Heart left ventricle (tissue), 16 donors: ENCODE data around the gene THADA. TPM values are rescaled to one million over a fixed set of nuclear protein-coding genes. Genes with fewer than 3 reads are reported as not detected.

Experiments
- ATAC-seq, 4 donors: fragments of 200-7000 bp; cut with Tn5 transposase; one replicate each; pipeline ENCODE4 v1.9.1; 2020 to 2022; ENCODE audit warnings: moderate library complexity in 4 of 4, mild to moderate bottlenecking in 3 of 4, moderate number of reproducible peaks in 1 of 4
- DNase-seq, 5 donors: peaks; one replicate each; pipeline ENCODE4 v3.0.0-alpha.2; 2020
- H3K27ac ChIP-seq, 12 donors: fragments of 200-600 bp; sonication (generic) in 4 of 12; one replicate each; pipeline versions ENCODE4 v1.5.0 to v1.8.0; 2016 to 2022; ENCODE audit warnings: mild to moderate bottlenecking in 2 of 12
- H3K27me3 ChIP-seq, 9 donors: fragments of 200-600 bp; sonication (generic) in 2 of 9; one replicate each; pipeline versions ENCODE4 v1.5.1 to v1.8.0; 2016 to 2022; ENCODE audit warnings: mild to moderate bottlenecking in 3 of 9
- H3K36me3 ChIP-seq, 9 donors: fragments of 200-600 bp; sonication (generic) in 2 of 9; one replicate each; pipeline versions ENCODE4 v1.5.0 to v1.8.0; 2018 to 2022; ENCODE audit warnings: mild to moderate bottlenecking in 2 of 9
- H3K4me1 ChIP-seq, 12 donors: fragments of 200-600 bp; sonication (generic) in 4 of 12; one replicate each; pipeline versions ENCODE4 v1.5.0 to v1.8.0; 2016 to 2022; ENCODE audit warnings: mild to moderate bottlenecking in 3 of 12
- H3K4me3 ChIP-seq, 12 donors: fragments of 200-600 bp; sonication (generic) in 4 of 12; one replicate each; pipeline versions ENCODE4 v1.5.0 to v1.8.0; 2017 to 2022; ENCODE audit warnings: mild to moderate bottlenecking in 9 of 12, moderate library complexity in 4 of 12
- H3K9me3 ChIP-seq, 12 donors: fragments of 200-600 bp; sonication (generic) in 4 of 12; one replicate each; pipeline versions ENCODE4 v1.5.0 to v1.8.0; 2016 to 2022; ENCODE audit warnings: mild to moderate bottlenecking in 1 of 12
- POLR2A ChIP-seq, 2 donors: fragments of 450-650 bp; IDR thresholded peaks; one replicate each; pipeline ENCODE4 v1.6.1; 2017; ENCODE audit warnings: antibody characterized with exemption in 2 of 2, mild to moderate bottlenecking in 2 of 2, moderate library complexity in 2 of 2
- WGBS, 4 donors: extraction: QIAGEN DNeasy Blood & Tissue Kit in 2 of 4; methylation state at CpG; one replicate each; pipeline versions ENCODE4 v1.1.5 to v1.1.7; 2013 to 2018; 5-methylcytosine and 5-hydroxymethylcytosine counted together
- intact Hi-C, 10 donors: fragments of 100-400 bp; cut with DNase I; formaldehyde crosslinking; loops; one replicate each; pipeline versions ENCODE4 v1.11.1 to v1.14.2; 2022
- polyA plus RNA-seq, 2 donors: library from polyadenylated mRNA; stranded (reverse); fragments of 200-250 nt; gene quantifications; one replicate each; pipeline ENCODE4 v1.2.3, GENCODE V29; 2013
- total RNA-seq, 9 donors: library from RNA; depleted of rRNA in 2 of 9; stranded (reverse); fragments of >200 nt in 2 of 9; fragmentation: NEBNext Ultra II Directional in 3 of 9; extraction: Animal tissue kit (Norgen Biotek cat#: 25700) in 3 of 9; gene quantifications; one replicate each; pipeline versions ENCODE4 v1.1.0 to v1.2.4, GENCODE V29; 2016 to 2023
- TF ChIP-seq, protein P1 (sequence below), 12 donors: fragments of 200-600 bp; sonication (generic) in 4 of 12; IDR thresholded peaks; one replicate each; pipeline versions ENCODE4 v1.5.0 to v1.8.0; 2018 to 2022; ENCODE audit warnings: antibody characterized with exemption in 12 of 12, mild to moderate bottlenecking in 5 of 12
- donor health status: ischemic (EF 13 %, LVEDD 7.1; RV severe dilation, severe dysfunction).
- donor health status: healthy with polysubstance abuse.
- donor health status: DM: no; HTN: yes; CAD: no.
- donor health status: DM: no; HTN: no; CAD: no.
- donor health status: ischemic (EF 25% LVEDD 6.9; RV normal size, moderate dysfunction).
- donor health status: ischemic (EF 25% LVEDD 5.7; RV mildly dilated, moderate dysfunction).
- donor health status: healthy.
- donor health status: DM: yes; HTN: yes; CAD: no.
- donor health status: ischemic (EF 35%, LVEDD 5.7; RV mildly dilated, moderate dysfunction).
- donor health status: nonischemic (EF 11% LVEDD 7.7; RV severe dilation, severe dysfunction).
- donor health status: DM: yes; HTN: yes; CAD: no.
- donor health status: PGD.
- donor health status: ischemic (EF 29% LVEDD 5.4; RV normal size, mild dysfunction).
- donor health status: nonischemic (EF 23%, LVEDD 6.1; RV moderate dilation, normal function).

Gene THADA
- total and polyA plus RNA-seq, 11 donors: 6.8 to 21.4 (median 13.0) TPM

DNA sequence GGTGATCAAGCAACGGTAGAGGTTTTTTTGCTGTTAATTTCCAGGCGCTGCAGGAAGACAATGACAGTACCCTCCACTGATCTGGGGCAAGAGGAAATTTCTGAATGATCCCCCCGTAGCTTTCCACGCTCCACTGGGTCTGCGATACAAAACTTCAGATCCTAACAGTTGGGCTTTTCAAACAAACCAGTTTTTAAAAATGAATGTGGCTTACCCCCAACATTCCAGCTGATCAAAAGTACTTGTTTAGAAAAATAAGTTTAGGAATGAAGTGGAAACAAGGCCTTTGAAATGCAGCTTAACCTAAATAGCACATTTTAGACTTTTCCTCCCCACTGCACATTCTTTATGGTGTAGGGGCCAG, 375.1 kb downstream of the THADA start:
- 21 to 29% (median 26%) methylated on average over 5 of the region's 5 CpGs for WGBS, 4 donors
- Histone ChIP-seq H3K4me1 (peaks cover 6 to 86% (median 62%) of the 10 kb centered on the region in 12 donors), H3K27me3 (no peaks in the 10 kb centered on the region), H3K4me3 (peak overlapping the region in 11 of 12 donors; percentile 1 to 97 (median 80)), H3K36me3 (peaks cover 0 to 40% (median 34%) of the 10 kb centered on the region in 9 donors), H3K9me3 (no peaks in the 10 kb centered on the region), H3K27ac (peak overlapping the region; percentile 96 to 99 (median 99))
- no peak for DNase-seq
- intact Hi-C loops: loop anchor here in 4 of 10 donors (5.0 to 10.0 kb wide), 4 partner anchors 138 to 268 kb away; no protein-coding TSS in a partner anchor
- TF ChIP-seq POLR2A (IDR thresholded peaks at IDR 0.05): no peak
- TF ChIP-seq, protein P1, sequence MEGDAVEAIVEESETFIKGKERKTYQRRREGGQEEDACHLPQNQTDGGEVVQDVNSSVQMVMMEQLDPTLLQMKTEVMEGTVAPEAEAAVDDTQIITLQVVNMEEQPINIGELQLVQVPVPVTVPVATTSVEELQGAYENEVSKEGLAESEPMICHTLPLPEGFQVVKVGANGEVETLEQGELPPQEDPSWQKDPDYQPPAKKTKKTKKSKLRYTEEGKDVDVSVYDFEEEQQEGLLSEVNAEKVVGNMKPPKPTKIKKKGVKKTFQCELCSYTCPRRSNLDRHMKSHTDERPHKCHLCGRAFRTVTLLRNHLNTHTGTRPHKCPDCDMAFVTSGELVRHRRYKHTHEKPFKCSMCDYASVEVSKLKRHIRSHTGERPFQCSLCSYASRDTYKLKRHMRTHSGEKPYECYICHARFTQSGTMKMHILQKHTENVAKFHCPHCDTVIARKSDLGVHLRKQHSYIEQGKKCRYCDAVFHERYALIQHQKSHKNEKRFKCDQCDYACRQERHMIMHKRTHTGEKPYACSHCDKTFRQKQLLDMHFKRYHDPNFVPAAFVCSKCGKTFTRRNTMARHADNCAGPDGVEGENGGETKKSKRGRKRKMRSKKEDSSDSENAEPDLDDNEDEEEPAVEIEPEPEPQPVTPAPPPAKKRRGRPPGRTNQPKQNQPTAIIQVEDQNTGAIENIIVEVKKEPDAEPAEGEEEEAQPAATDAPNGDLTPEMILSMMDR (IDR thresholded peaks at IDR 0.05): no peak
- no peak for ATAC-seq

- H3K27me3 ChIP-seq: no peaks in the 10 kb centered on the region
- DNase-seq (no peak), ATAC-seq (peak in 1 of 4 donors; percentile 4)
- H3K4me3 ChIP-seq: peak overlapping the region; percentile 11 to 97 (median 80)
- TF ChIP-seq, protein P1 (IDR thresholded peaks at IDR 0.05): peak in 1 of 12 donors; percentile 3
- no peak for TF ChIP-seq POLR2A (IDR thresholded peaks at IDR 0.05)
- 1 to 3% (median 2%) methylated on average over 10 of the region's 10 CpGs for WGBS, 4 donors
- no peaks in the 10 kb centered on the region for H3K9me3 ChIP-seq
- peaks cover 0 to 37% (median 32%) of the 10 kb centered on the region in 9 donors for H3K36me3 ChIP-seq
- intact Hi-C loops: loop anchor here in 4 of 10 donors (5.0 to 10.0 kb wide), 4 partner anchors 138 to 268 kb away; no protein-coding TSS in a partner anchor
- peak overlapping the region; percentile 96 to 99 (median 99) for H3K27ac ChIP-seq
- peaks cover 6 to 89% (median 63%) of the 10 kb centered on the region in 12 donors for H3K4me1 ChIP-seq
These were observed 375.5 kb downstream of the THADA start for GRCh38 chr2:43220229-43220751.

GRCh38 chr2:43219383-43220228, 376.2 kb downstream of the THADA start:
- peak overlapping the region; percentile 11 to 97 (median 80) for H3K4me3 ChIP-seq
- no peaks in the 10 kb centered on the region for H3K9me3 ChIP-seq
- WGBS, 4 donors: 2 to 3% (median 2%) methylated on average over 29 to 35 of the region's 35 CpGs
- TF ChIP-seq POLR2A (IDR thresholded peaks at IDR 0.05): peak in 1 of 2 donors; percentile 43
- TF ChIP-seq, protein P1 (IDR thresholded peaks at IDR 0.05): peak in 3 of 12 donors; percentile 18 to 30 (median 25)
- peak; percentile 66 to 86 (median 80) for ATAC-seq
- H3K36me3 ChIP-seq: peaks cover 0 to 30% (median 25%) of the 10 kb centered on the region in 9 donors
- H3K4me1 ChIP-seq: peaks cover 6 to 83% (median 61%) of the 10 kb centered on the region in 12 donors
- intact Hi-C loops: loop anchor here in 9 of 10 donors (5.0 to 10.0 kb wide), 9 partner anchors 37 to 267 kb away; no protein-coding TSS in a partner anchor
- peak overlapping the region; percentile 96 to 99 (median 99) for H3K27ac ChIP-seq
- peak; percentile 91 to 95 (median 93) for DNase-seq
- no peaks in the 10 kb centered on the region for H3K27me3 ChIP-seq
